NCI-H82 treated with DMSO at 0.1 percent for 48 hours (cell line): ENCODE results near the gene DDX27.
"Not testable (repeated sequence)": the region's sequence is repeated elsewhere in the genome, so short reads cannot be mapped to it uniquely, and the experiment has no call there.

ENCODE experiments used
- DNase-seq: peaks from one replicate; lab custom pipeline; 2025; ENCODE audit not compliant: unreplicated experiment; lab: John Stamatoyannopoulos, UW

The DDX27 gene, protein sequence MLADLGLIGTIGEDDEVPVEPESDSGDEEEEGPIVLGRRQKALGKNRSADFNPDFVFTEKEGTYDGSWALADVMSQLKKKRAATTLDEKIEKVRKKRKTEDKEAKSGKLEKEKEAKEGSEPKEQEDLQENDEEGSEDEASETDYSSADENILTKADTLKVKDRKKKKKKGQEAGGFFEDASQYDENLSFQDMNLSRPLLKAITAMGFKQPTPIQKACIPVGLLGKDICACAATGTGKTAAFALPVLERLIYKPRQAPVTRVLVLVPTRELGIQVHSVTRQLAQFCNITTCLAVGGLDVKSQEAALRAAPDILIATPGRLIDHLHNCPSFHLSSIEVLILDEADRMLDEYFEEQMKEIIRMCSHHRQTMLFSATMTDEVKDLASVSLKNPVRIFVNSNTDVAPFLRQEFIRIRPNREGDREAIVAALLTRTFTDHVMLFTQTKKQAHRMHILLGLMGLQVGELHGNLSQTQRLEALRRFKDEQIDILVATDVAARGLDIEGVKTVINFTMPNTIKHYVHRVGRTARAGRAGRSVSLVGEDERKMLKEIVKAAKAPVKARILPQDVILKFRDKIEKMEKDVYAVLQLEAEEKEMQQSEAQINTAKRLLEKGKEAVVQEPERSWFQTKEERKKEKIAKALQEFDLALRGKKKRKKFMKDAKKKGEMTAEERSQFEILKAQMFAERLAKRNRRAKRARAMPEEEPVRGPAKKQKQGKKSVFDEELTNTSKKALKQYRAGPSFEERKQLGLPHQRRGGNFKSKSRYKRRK

DNA sequence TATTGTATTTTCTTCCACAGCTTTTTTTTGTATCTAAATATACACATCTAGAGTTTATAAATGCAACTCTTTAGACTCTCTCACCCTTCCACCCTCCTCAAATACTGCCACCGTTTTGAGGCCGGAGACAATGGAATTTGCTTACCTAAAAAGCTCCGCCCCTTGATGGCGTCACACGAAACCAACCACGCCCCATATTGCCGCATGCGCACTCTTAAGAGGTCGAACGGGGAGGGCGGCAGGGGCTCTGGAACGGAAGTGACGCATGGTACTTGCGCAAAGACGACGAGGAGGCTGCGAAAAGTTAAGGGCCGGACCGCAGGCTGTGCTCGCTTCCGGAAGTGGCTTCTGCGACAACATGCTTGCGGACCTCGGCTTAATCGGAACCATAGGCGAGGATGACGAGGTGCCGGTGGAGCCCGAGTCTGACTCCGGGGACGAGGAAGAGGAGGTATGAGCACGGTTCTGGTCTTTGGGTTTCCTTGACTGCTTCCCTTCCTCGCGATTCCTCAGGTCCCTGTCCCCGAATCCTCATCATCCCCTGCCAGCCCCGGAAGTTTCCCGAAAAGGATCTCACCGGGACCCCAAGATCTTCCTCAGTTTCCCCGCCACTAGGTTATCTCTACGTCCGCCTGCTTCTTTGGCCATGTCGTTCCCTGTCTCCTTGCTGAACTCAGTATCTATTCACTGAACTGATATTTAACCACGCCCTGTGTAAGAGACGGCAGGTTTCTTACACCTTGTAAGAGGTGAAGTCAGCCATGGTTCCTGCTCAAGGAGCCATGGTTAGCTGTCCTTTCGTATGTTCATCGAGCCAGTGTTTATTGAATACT, at the start of gene DDX27:
Gene DDX27, plus strand, starts transcription at position 326 of the 833 bp plus-strand sequence. Its CDS starts 33 bp downstream, at position 359.
- DNase-seq: peak; percentile 99

DNA sequence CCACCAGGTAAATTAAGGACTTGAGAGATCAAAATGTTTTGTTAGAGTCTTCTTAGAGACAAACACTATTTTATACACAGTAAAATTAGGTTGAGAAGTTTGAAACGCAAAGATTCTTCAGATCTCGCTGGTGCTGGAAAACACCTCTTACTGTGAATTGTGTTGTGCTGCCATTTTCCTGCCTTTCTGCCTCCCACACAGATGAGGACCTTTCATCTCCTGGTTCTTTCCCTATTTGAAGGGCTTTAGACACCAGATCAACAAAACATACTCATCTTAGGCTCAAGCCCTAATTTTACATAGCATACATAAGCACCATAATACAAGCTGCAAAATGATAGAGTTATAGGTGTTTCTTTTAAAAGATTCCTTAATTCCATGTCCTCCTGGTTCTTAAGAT, 49.7 kb upstream of the DDX27 start:
- DNase-seq: no peak

DNA sequence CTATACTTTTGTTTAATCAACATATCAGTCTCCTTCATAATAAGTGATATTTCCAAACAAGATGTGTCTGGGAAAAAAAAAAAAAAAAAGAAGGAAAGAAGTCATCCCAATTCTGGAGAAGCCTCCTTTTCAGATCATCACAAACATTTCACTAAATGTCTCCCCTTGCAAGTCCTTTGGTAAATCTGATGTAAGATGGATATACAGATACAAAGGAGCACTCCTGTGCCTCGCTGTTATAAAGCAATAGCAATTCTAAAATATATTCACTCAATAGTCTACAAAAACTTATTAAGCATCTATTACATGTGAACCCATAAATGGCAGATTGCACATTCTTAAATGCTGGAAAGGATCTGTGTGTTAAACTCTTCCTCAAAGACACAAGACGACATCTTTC, 48.5 kb upstream of the DDX27 start:
- DNase-seq: no peak

DNA sequence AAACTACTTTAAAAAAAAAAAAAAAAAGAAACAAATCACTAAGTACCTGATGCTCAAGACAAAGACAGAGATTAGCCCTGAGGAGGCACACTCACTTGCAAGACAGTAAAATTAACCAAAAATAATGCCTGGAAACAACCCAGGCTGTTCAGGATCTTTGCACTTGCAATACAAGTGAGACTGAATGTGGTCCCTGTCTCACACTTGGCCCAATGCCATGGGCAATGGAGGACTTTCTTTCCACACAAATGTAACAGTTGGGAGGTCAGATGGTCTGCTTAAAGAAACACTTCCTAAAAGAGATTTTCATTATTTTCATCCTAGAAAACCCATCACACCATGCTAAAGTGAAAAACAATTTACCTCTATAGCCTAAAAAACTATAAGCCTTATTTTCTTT, 47.3 kb upstream of the DDX27 start:
- no peak for DNase-seq

DNA sequence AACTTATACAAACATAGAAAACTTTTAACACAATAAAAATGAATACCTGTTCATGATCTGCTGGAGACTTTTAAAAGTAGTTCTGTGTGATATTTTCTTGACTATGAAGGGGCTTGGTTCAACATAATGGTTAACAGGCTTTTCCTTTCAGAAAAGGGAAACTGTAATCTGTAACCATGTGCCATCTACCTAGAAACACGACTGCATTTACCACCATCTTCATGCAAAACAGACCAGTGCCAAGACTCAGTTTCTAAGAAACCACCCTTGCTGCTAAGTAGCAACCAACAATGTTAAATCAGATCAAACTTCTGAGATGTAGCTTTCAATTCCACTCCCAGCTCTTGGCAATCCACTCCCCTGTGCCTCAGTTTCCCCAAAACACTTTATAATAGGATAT, 46.8 kb upstream of the DDX27 start:
- DNase-seq: no peak

DNA sequence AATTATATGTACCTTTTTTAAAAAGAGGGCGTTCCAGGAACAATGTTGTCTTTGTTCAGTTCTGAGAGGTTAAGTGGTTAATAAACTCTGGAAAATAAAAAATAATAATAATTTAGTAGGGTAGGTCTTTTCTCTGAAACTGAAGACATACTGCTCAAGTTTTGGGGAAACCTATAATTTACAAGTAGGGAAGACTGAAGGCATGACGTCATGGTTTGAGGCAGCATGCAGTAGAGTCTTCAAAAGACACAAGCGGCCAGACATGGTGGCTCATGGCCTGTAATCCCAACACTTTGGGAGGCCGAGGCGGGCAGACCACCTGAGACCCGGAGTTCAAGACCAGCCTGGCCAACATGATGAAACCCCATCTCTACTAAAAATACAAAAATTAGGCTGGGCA, 45.0 kb upstream of the DDX27 start:
- DNase-seq: no peak

DNA sequence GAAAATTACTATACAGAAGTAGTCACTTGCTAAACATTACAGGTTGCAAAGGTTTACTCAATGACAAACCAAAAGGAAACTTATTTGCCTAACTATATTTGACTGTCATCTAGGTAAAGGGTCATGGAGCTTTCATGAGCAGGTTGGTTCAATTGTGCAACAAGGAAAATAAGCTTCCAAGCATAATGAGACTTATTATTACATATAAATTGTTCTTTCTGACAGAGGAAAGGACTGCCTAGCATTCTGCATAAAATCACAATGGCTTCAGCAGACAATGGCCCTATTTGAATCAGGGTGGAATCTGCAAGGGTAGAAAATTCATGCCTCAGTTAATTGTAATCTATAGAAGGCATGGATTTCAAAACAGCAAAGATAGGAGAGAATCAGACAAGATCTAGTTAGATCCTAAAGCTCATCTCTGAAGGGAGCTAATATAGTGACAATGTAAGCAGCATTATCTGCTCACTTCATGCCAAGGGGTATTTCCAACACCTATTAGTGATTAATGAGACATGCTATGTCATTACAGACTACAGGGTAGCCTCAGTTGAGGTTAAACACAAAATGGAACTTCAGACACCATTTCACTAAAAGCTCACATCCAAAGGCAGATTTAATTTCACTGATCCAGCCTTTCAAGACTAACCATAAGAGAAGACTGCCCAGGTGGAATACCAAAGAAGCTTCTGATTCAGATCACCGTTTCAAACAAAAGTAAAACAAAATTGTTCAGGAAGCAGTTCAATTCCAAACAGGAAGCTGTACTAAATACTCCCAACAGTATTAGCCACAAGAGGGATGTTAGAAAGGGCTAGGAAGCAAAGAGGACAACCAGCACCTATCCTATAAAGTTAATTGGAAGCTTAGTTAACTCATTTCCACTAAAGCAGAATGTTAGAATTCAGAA, 39.6 kb upstream of the DDX27 start:
- no peak for DNase-seq

DNA sequence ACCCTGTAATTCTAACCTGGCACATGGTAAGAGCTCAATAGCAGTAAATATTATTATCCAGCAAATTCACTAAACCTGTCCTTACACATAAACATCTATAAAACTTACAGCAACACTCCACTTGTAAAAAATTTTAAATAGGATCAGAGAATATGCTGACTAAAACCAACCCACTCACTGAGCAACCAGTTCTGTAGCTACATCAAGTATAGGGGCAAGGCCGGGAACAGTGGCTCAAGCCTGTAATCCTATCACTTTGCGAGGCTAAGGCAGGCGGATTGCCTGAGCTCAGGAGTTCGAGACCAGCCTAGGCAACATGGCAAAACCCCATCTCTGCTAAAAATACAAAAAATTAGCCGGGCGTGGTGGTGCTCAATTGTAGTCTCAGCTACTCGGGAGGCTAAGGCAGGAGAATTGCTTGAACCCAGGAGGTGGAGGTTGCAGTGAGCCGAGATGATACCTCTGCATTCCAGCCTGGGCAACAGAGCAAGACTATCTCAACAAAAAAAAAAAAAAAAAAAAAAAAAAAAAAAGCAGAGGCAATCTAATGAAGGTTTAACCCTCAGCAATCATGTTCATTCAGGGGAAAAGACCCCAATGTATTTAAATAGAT, 37.8 kb upstream of the DDX27 start:
- no peak for DNase-seq

DNA sequence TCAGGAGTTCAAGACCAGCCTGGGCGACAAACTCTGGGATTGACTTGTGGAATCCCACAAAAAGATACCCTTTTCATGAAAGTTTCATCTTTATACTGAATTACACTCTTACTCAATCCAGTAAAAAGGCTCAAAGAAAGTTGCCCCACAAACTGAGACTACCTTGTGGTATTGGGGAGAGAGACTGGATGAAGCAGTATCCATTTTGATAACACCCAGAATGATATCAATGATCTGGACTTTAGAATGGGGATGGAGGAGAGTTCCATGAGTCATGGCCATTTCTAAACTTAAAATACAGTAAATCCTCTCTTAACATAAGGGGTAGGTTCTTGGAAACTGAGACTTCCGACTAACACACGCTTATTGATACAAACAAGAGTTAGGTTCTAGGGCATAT, 35.8 kb upstream of the DDX27 start:
- DNase-seq: no peak

DNA sequence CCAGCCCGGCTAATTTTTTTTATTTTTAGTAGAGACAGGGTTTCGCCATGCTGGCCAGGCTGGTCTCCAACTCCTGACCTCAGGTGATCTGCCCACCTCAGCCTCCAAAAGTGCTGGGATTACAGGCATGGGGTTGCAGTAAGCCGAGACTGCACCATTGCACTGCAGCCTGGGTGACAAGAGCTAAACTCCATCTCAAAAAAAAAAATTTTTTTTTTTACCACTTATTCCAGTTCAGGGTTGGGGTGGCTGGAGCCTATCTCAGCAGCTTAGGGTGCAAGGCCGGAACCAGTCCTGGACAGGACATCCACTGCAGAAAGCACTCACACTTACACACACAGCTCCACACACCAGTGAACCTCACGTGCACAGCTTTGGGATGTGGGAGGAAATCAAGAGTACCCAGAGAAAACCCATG, 35.1 kb upstream of the DDX27 start:
- DNase-seq: not testable (repeated sequence)

DNA sequence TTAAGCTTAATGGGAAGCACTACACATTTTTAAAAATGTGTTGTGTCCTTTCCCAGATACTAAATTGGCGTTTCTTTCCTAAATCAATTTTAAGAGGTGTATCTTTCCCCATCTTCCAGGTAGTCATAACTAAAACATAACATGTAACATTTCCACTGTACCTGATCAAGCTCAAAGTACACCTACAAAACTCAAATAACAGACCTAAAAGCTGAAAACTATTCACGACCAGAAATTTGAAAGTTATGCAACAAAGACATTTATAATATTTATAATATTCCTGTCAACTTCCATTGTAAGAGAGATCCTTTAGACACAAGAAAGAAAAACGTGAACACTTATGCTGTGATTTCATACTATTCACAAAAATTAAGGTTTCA, 34.5 kb upstream of the DDX27 start:
- no peak for DNase-seq

DNA sequence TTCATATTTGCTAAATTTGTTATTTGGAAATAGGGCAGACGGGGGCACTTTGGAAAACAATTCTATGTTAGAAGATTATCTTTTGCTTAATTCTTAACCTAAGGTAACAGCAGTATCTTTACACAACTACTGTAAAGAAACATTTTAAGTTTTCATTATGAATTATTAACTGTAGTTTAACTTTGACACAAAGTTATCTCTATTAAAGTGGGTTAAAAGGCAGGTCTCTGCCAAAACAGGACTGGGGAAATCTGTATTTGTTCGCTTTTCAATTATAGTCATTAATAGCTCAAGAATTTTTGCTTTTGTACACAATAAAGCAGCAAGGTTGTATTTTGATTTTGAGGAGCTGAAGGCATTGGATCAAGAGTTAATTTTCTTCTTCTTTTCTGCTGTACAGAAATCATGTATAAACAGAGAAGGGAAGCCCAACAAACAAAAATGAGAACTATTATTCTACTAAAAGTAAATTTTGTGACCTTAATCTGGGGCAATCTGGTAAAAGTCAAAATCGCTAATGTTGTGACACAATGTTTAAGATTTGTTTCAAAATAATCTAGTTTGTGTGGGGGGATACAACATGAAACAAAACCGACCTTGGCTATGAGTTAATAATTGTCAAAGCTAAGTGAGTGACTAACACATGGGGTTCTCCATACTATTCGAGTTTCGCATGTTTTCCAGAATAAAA, 34.0 kb upstream of the DDX27 start:
- no peak for DNase-seq

DNA sequence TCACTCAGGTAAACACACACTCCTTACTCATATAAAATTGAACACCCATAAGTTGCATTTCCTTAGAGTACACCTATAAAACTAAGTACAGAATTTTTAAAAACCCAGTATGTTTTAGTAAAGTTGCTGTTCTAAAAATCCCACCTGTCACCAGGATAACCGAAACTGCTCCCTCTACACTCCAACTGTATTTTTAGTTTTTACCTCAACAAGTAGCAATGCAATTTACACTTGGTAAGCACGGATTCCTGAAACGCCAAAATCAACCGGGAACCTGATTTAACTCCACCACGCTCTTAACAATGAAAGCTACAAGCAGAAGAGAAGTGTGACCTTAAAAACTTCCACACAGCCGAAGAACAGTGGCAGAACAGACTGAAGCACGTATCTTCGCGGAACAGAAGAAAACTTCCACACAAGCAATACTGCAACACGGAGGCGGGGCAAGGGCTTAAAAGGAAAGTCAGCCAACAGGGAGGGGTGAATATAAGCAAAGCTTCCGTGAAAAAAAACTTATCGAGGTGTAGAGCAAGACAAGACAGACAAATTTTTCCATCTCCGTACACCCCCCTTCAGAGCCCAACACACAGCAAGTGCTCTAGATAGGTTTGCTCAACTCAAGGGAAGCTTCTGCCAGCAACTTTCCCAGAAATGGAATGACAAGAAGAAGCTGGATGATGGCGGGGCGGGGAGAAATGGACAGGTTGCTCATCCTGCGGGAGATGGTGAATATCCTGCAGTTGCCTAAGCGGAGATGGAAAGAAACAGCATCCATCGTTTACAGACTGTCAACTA, 32.5 kb upstream of the DDX27 start:
- no peak for DNase-seq

DNA sequence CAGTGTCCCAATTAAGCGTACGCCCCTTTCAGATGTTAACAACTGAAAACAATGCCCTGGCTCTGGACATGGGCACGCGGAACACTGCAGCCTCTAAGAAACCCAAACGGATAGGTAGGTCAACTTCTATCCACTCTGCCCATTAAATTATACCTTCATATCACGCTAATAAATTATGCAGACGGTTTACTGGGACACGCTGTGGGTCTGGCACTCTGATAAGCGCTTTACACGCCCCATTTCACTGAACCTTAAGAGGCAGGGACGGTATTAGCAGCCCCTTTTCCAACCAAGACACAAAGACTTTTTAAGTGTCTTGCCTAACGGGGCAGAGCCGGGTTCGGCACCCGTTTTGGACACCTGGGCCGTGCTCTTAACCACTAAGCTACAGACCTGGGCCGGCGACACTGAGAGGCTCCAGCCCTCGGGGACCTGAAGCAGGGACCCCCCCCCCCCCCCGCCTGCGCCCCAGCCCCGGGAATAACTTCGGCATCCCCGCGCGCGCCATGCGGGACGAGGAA, 31.8 kb upstream of the DDX27 start:
- DNase-seq: no peak

DNA sequence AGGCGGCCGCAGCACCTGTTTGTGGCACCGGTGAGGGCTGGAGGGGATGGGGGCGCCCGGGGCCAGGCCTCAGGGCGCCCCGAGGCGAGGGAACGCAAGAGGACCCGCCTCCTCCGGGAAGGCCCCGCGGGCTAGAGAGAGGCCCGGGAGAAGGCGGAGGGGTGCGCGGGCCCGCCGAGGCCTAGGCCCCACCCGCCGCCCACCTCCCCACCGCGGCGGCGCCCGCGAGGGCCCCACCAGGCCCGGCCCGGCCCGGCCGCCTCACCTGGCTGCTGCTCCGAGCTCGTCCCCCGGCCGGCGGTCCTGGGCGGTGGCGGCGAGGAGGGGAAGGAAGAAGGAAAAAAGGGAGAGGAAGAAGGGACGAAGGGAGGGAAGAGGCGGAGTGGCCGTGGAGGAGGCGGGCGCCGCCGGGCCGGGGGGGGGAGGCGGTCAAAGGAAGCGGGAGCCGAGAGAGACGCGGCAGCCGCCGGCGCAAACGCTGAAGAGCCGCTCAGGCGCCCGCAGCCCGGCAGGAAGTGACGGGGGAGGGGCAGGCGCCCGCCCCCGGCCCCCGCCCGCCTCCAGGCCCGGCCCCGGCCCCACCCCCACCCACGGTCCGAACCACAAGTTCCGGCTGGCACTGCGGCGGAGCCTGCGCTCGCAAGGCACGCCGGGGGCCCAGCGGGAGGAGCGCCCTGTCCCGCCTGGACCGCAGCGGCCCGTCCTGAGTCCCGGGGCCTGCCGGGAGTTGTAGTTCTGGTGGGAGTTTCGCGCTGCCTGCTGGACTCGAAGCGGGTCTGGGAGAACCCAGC, 31.2 kb upstream of the DDX27 start, which contains the start of gene STAU1:
Gene STAU1, minus strand, starts transcription at position 484 of the 791 bp plus-strand sequence. CDS start 22,133 bp downstream, outside the sequence.
- peak; percentile 85 for DNase-seq

DNA sequence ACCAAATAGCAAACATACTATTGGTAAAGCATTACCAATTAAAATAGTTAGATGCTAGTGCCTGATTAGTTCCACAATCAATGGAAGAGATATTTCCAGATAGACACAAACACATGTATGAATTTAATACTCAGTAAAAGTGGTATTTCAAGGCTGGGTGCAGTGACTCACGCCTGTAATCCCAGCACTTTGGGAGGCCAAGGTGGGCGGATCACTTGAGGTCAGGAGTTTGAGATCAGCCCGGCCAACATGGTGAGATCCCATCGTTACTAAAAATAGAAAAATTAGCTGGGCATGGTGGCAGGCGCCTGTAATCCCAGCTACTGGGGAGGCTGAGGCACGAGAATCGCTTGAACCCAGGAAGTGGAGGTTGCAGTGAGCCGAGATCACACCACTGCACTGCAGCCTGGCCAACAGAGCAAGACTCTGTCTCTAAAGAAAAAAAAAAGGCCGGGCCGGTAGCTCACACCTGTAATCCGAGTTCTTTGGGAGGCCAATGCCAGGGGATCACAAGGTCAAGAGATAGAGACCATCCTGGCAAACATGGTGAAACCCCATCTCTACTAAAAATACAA, 26.2 kb upstream of the DDX27 start:
- not testable (repeated sequence) for DNase-seq

DNA sequence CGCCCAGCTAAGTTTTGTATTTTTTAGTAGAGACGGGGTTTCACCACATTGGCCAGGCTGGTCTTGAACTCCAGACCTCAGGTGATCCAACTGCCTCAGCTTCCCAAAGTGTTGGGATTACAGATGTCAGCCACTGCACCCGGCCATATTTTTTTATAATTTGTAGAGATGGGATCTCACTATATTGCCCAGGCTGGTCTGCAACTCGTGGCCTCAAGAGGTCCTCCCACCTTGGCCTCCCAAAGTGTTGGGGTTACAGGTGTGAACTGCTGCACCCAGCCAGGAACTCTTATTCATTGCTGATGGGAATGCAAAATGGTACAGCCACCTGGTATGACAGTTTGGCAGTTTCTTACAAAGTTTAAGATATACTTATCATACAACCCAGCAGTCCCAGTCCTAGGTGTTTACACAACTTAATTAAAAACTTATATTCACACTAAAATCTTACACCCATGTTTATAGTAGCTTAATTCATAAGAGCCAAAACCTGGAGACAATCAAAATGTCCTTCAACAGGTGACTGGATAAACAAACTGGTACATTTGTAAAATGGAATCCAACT, 19.4 kb upstream of the DDX27 start:
- no peak for DNase-seq
